Measurements from ENCODE around the gene THSD1. TPM values are rescaled to one million over a fixed set of nuclear protein-coding genes. Genes with fewer than 3 reads are reported as not detected.

Gene THSD1
- total RNA-seq, 2 experiments from 2014 or later: 0.28 TPM; not detected in 1

DNA sequence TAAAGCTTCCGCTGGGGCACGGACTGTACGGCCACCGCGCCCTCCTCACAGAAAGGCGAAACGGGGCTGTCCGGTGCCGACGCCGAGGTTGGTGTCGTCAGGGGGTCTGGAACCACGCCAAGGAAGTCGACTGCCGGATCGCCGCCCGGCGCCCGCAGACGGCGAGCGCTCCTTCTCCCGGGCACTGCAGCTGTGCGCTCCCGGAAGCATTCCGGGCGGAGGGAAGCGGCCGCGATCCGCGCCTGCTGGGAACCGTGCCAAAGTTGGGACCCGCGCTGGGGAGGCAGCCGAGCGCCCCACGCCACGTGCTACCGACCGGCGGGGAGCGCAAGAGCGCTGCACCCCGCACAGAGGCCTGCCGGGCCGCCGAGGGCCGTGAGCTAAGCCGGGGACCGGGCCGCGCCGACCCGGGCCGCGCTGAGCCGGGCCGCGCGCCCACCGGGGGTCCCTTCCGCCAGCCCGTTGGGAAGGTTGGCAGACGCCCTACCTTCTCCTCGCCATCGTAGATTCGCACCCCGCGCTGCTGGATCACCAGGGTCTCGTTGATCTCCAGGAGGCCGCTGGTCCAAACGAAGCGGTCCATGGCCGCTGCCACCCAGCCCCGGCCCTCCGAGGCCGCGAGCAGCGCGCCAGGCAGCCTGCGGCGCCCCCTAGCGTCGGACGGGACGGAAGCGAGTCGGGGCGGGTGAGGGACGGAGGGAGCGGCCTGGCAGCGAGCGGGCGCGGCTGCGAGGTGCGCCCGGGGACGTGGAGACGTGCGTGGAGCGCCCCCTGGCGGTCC, 44.2 kb upstream of the THSD1 start, which contains the start of gene VPS36:
TSS of gene VPS36 (minus strand) at position 623 of the 781 bp plus-strand sequence. CDS start at position 583, 40 bp downstream.
- TF ChIP-seq, protein P1, sequence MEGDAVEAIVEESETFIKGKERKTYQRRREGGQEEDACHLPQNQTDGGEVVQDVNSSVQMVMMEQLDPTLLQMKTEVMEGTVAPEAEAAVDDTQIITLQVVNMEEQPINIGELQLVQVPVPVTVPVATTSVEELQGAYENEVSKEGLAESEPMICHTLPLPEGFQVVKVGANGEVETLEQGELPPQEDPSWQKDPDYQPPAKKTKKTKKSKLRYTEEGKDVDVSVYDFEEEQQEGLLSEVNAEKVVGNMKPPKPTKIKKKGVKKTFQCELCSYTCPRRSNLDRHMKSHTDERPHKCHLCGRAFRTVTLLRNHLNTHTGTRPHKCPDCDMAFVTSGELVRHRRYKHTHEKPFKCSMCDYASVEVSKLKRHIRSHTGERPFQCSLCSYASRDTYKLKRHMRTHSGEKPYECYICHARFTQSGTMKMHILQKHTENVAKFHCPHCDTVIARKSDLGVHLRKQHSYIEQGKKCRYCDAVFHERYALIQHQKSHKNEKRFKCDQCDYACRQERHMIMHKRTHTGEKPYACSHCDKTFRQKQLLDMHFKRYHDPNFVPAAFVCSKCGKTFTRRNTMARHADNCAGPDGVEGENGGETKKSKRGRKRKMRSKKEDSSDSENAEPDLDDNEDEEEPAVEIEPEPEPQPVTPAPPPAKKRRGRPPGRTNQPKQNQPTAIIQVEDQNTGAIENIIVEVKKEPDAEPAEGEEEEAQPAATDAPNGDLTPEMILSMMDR (conservative IDR thresholded peaks at IDR 0.05; ENCODE audit: low read length): peak; percentile 91
- no peak for TF ChIP-seq EZH2phosphoT487 (IDR thresholded peaks at IDR 0.05; ENCODE audit: borderline replicate concordance, low read depth, low read length)
- no TSS peak for BruUV-seq (replicated peaks)
- H2AFZ ChIP-seq (ENCODE audit: low read length): peak within 1 kb of the TSS; percentile 45
- H3K4me2 ChIP-seq (ENCODE audit: low read length): peak within 1 kb of the TSS; percentile 93
- no peaks in the 10 kb centered on the region for H3K36me3 ChIP-seq (ENCODE audit: insufficient read depth, low read length)
- ChIA-PET CTCF (ENCODE audit: unreplicated experiment) (interaction anchor here (0.6 to 0.7 kb wide), 2 partner anchors 104 to 111 kb away, joined by 3 to 4 read pairs; no protein-coding TSS in a partner anchor), POLR2A (interaction anchor here (1.1 kb wide), 2 partner anchors 9 to 14 kb away, joined by 4 to 6 read pairs; no protein-coding TSS in a partner anchor)
- peaks cover 21% of the 10 kb centered on the region; the same call in 1 of the 2 replicates for H3K79me2 ChIP-seq (ENCODE audit: insufficient read depth, low read depth, low read length)
- peak within 1 kb of the TSS; percentile 34 for H3K27ac ChIP-seq (ENCODE audit: low read depth, low read length, poor library complexity, severe bottlenecking)
- no peaks in the 10 kb centered on the region for H3K9me2 ChIP-seq (ENCODE audit: insufficient read depth, low read length)
- peaks cover 28% of the 10 kb centered on the region for H3K4me1 ChIP-seq (ENCODE audit: insufficient read depth, low read length, poor library complexity, severe bottlenecking)
- intact Hi-C loops (cut with micrococcal nuclease; ENCODE audit: unreplicated experiment): loop anchor here (1.0 to 10.0 kb wide), 5 partner anchors 107 to 998 kb away; partner anchors contain the start of genes INTS6 and NEK3
- peak; percentile 95 for DNase-seq (ENCODE audit: low spot score)
- H3K9me3 ChIP-seq (ENCODE audit: low read length): no peaks in the 10 kb centered on the region
- 0 out of 2 replicates have a peak, but pooled peaks cover 5% of the 10 kb centered on the region for H4K20me1 ChIP-seq (ENCODE audit: insufficient read depth, low read length)
- peak within 1 kb of the TSS; percentile 75 for H3K4me3 ChIP-seq (ENCODE audit: low read depth, low read length, poor library complexity, severe bottlenecking)

DNA sequence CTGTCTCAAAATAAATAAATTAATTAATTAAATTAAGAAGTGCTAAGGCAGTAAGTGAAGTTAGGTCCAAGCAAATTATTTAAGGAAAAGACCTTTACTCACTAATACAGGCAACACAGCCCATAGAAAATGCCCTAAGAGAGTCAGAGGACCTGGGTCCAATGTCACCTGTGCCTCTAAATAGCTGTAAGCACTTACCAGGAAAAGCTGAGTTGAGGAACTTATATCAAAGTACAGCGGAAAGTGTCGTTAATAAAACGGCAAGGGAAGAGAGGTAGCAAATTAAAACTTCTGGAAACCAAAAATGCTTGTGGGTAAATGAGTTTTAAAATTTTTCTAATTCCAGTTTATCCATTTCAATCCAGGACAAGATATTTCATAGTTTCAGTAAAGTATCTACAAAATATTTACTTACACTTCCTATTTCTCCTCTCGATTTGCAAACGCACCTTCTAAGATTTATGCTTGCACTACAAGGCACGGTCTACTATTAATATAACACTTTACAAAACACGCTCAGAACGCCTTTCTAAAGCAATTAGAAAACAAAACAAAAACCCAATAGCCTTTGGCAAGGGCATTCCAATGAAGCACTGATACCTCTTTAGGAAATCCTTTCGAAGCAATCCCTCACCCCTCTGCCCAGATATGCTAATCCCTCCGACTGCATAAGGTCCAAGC, 43.5 kb upstream of the THSD1 start:
- Histone ChIP-seq H4K20me1 (ENCODE audit: insufficient read depth, low read length) (0 out of 2 replicates have a peak, but pooled peaks cover 5% of the 10 kb centered on the region), H3K4me2 (ENCODE audit: low read length) (peak overlapping the region; percentile 93), H3K9me3 (ENCODE audit: low read length) (no peaks in the 10 kb centered on the region), H3K9me2 (ENCODE audit: insufficient read depth, low read length) (no peaks in the 10 kb centered on the region), H2AFZ (ENCODE audit: low read length) (peak overlapping the region; percentile 45), H3K79me2 (ENCODE audit: insufficient read depth, low read depth, low read length) (peaks cover 21% of the 10 kb centered on the region; the same call in 1 of the 2 replicates), H3K27ac (ENCODE audit: low read depth, low read length, poor library complexity, severe bottlenecking) (no peak overlapping the region), H3K36me3 (ENCODE audit: insufficient read depth, low read length) (no peaks in the 10 kb centered on the region), H3K4me1 (ENCODE audit: insufficient read depth, low read length, poor library complexity, severe bottlenecking) (peaks cover 28% of the 10 kb centered on the region), H3K4me3 (ENCODE audit: low read depth, low read length, poor library complexity, severe bottlenecking) (peak overlapping the region; percentile 75)
- ChIA-PET POLR2A (no interaction called here), CTCF (ENCODE audit: unreplicated experiment) (no interaction called here)
- TSS peak; percentile 67 for BruUV-seq (replicated peaks)
- peak; percentile 14 for DNase-seq (ENCODE audit: low spot score)
- intact Hi-C loops (cut with micrococcal nuclease; ENCODE audit: unreplicated experiment): loop anchor here (1.0 to 10.0 kb wide), 5 partner anchors 106 to 997 kb away; partner anchors contain the start of genes INTS6 and NEK3
- TF ChIP-seq, protein P1 (conservative IDR thresholded peaks at IDR 0.05; ENCODE audit: low read length): no peak
- TF ChIP-seq EZH2phosphoT487 (IDR thresholded peaks at IDR 0.05; ENCODE audit: borderline replicate concordance, low read depth, low read length): no peak
